MM.1S (cell line): ENCODE results near the gene PRKCA.

Source experiments
- DNase-seq: peaks from one replicate; pipeline ENCODE4 v3.0.0-alpha.2; 2015
- H2AFZ ChIP-seq: fragments of 300-600 bp; sonication (generic); 2 replicates; pipeline ENCODE4 v1.6.0; 2016; ENCODE audit warnings: antibody characterized with exemption, low read length
- H3F3A ChIP-seq: fragments of 300-600 bp; sonication (generic); 2 replicates; pipeline ENCODE4 v1.6.1; 2016; ENCODE audit warnings: mild to moderate bottlenecking, antibody characterized with exemption, low read length, moderate library complexity, mixed read lengths; ENCODE audit not compliant: insufficient read depth
- H3K27ac ChIP-seq: fragments of 300-600 bp; sonication (generic); 2 replicates; pipeline ENCODE4 v1.5.1; 2016; ENCODE audit warnings: mild to moderate bottlenecking, low read length
- H3K27me3 ChIP-seq: fragments of 300-600 bp; sonication (generic); replicated peaks from 2 replicates; pipeline ENCODE4 v1.6.0; 2016; ENCODE audit warnings: low read length; ENCODE audit not compliant: insufficient read depth
- H3K36me3 ChIP-seq: fragments of 300-600 bp; sonication (generic); replicated peaks from 2 replicates; pipeline ENCODE4 v1.6.1; 2016; ENCODE audit warnings: mild to moderate bottlenecking, low read length, mixed read lengths; ENCODE audit not compliant: insufficient read depth
- H3K4me1 ChIP-seq: fragments of 300-600 bp; sonication (generic); 2 replicates; pipeline ENCODE4 v1.6.1; 2016; ENCODE audit warnings: low read length, mixed read lengths
- H3K4me2 ChIP-seq: fragments of 300-600 bp; sonication (generic); 2 replicates; pipeline ENCODE4 v1.6.0; 2016; ENCODE audit warnings: low read depth, low read length
- H3K4me3 ChIP-seq: fragments of 300-600 bp; sonication (generic); 2 replicates; pipeline ENCODE4 v1.5.1; 2016; ENCODE audit warnings: low read length, mixed read lengths
- H3K79me2 ChIP-seq: fragments of 300-600 bp; sonication (generic); 2 replicates; pipeline ENCODE4 v1.6.1; 2016; ENCODE audit warnings: mixed run types, low read length, mixed read lengths
- H3K9ac ChIP-seq: fragments of 300-600 bp; sonication (generic); 2 replicates; pipeline ENCODE4 v1.6.1; 2016; ENCODE audit warnings: low read length, mixed read lengths
- H3K9me2 ChIP-seq: fragments of 300-600 bp; sonication (generic); replicated peaks from 2 replicates; pipeline ENCODE4 v1.6.1; 2016; ENCODE audit warnings: mild to moderate bottlenecking, low read length, mixed read lengths; ENCODE audit not compliant: insufficient read depth
- H3K9me3 ChIP-seq: fragments of 300-600 bp; sonication (generic); replicated peaks from 2 replicates; pipeline ENCODE4 v1.6.1; 2016; ENCODE audit warnings: mild to moderate bottlenecking, low read length, mixed read lengths; ENCODE audit not compliant: insufficient read depth
- H4K20me1 ChIP-seq: fragments of 300-600 bp; sonication (generic); 2 replicates; pipeline ENCODE4 v1.6.1; 2016; ENCODE audit warnings: mild to moderate bottlenecking, low read length, moderate library complexity, mixed read lengths; ENCODE audit not compliant: insufficient read depth
- CTCF ChIP-seq: fragments of 300-600 bp; sonication (generic); IDR thresholded peaks from 2 replicates; pipeline ENCODE4 v1.5.1; 2016; ENCODE audit warnings: antibody characterized with exemption, low read length, mixed read lengths
- EZH2 ChIP-seq: fragments of 300-600 bp; sonication (generic); optimal IDR thresholded peaks from 2 replicates; pipeline ENCODE3; 2017; ENCODE audit warnings: low read depth, mild to moderate bottlenecking, antibody characterized with exemption, low read length, mixed read lengths
- EZH2phosphoT487 ChIP-seq: fragments of 300-600 bp; sonication (generic); IDR thresholded peaks from 2 replicates; pipeline ENCODE4 v1.6.1; 2018; ENCODE audit warnings: antibody characterized with exemption, low read length

Gene PRKCA

GRCh38 chr17:66533572-66533971 lies 231.2 kb downstream of the PRKCA start:
- Histone ChIP-seq H3K27me3 (no peaks in the 10 kb centered on the region), H4K20me1 (no peaks in the 10 kb centered on the region), H3K4me1 (no peaks in the 10 kb centered on the region), H3K36me3 (no peaks in the 10 kb centered on the region), H3K9me3 (no peaks in the 10 kb centered on the region), H2AFZ (no peak overlapping the region), H3F3A (no peaks in the 10 kb centered on the region), H3K9me2 (no peaks in the 10 kb centered on the region), H3K9ac (no peak overlapping the region), H3K27ac (no peak overlapping the region), H3K4me2 (no peak overlapping the region), H3K4me3 (no peak overlapping the region), H3K79me2 (no peaks in the 10 kb centered on the region)
- DNase-seq, result no peak
- no peak for TF ChIP-seq CTCF
- TF ChIP-seq EZH2phosphoT487, result no peak
- TF ChIP-seq EZH2, result no peak

- H3K79me2 ChIP-seq, result no peaks in the 10 kb centered on the region
- no peak overlapping the region for H3K4me2 ChIP-seq
- no peaks in the 10 kb centered on the region for H3K27me3 ChIP-seq
- no peak overlapping the region for H3K9ac ChIP-seq
- no peaks in the 10 kb centered on the region for H4K20me1 ChIP-seq
- no peaks in the 10 kb centered on the region for H3K9me2 ChIP-seq
- no peaks in the 10 kb centered on the region for H3K9me3 ChIP-seq
- DNase-seq, result no peak
- H3K27ac ChIP-seq, result no peak overlapping the region
- no peaks in the 10 kb centered on the region for H3K36me3 ChIP-seq
- H3K4me3 ChIP-seq, result no peak overlapping the region
- no peak overlapping the region for H2AFZ ChIP-seq
- no peaks in the 10 kb centered on the region for H3K4me1 ChIP-seq
- TF ChIP-seq EZH2 (no peak), CTCF (no peak), EZH2phosphoT487 (no peak)
- H3F3A ChIP-seq, result no peaks in the 10 kb centered on the region
Measured at GRCh38 chr17:66533986-66534385, 231.6 kb downstream of the PRKCA start.

- no peak for TF ChIP-seq EZH2phosphoT487
- no peak for TF ChIP-seq EZH2
- no peak for TF ChIP-seq CTCF
- Histone ChIP-seq H3K27ac (no peak overlapping the region), H3F3A (0 out of 2 replicates have a peak, but pooled peaks cover under 1% of the 10 kb centered on the region), H3K27me3 (no peaks in the 10 kb centered on the region; the same call in 1 of the 2 replicates), H4K20me1 (no peaks in the 10 kb centered on the region), H3K9ac (no peak overlapping the region), H3K4me2 (no peak overlapping the region), H2AFZ (no peak overlapping the region), H3K4me1 (peaks cover 2% of the 10 kb centered on the region), H3K4me3 (no peak overlapping the region), H3K79me2 (0 out of 2 replicates have a peak, but pooled peaks cover 2% of the 10 kb centered on the region), H3K9me3 (no peaks in the 10 kb centered on the region), H3K36me3 (no peaks in the 10 kb centered on the region), H3K9me2 (no peaks in the 10 kb centered on the region)
- no peak for DNase-seq
Measured at GRCh38 chr17:66535611-66536010, 233.2 kb downstream of the PRKCA start.
